BE2C (cell line): ENCODE results near the gene RAD23A.

Experiments used
- DNase-seq: peaks from one replicate; pipeline ENCODE4 v3.0.0-alpha.2; 2020
- H3K27me3 ChIP-seq: fragments of 250-450 bp; sonication (Bioruptor Pico); 2 replicates; pipeline ENCODE4 v1.5.1; 2020; ENCODE audit warnings: mild to moderate bottlenecking
- H3K36me3 ChIP-seq: fragments of 250-450 bp; sonication (Bioruptor Pico); 2 replicates; pipeline ENCODE4 v1.5.1; 2020; ENCODE audit warnings: mild to moderate bottlenecking
- H3K4me1 ChIP-seq: fragments of 250-450 bp; sonication (Bioruptor Pico); 2 replicates; pipeline ENCODE4 v1.5.1; 2020
- H3K4me3 ChIP-seq: 2 replicates; pipeline ENCODE4 v1.5.1; 2011; ENCODE audit warnings: low read depth, low read length
- H3K9me3 ChIP-seq: fragments of 250-450 bp; sonication (Bioruptor Pico); 2 replicates; pipeline ENCODE4 v1.5.1; 2020
- TF ChIP-seq, protein P1 (sequence below): IDR thresholded peaks from 2 replicates; pipeline ENCODE4 v1.5.1; 2012; ENCODE audit warnings: mild to moderate bottlenecking, low read depth, low read length

RAD23A gene

DNA sequence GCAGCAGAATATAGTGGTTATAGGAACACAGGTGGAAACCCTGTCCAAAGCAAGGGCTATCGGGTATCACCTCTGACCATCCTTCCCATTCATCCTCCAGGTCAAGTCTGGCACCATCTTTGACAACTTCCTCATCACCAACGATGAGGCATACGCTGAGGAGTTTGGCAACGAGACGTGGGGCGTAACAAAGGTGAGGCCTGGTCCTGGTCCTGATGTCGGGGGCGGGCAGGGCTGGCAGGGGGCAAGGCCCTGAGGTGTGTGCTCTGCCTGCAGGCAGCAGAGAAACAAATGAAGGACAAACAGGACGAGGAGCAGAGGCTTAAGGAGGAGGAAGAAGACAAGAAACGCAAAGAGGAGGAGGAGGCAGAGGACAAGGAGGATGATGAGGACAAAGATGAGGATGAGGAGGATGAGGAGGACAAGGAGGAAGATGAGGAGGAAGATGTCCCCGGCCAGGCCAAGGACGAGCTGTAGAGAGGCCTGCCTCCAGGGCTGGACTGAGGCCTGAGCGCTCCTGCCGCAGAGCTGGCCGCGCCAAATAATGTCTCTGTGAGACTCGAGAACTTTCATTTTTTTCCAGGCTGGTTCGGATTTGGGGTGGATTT, 2.1 kb upstream of the RAD23A start:
- Histone ChIP-seq H3K36me3 (peaks cover 83% of the 10 kb centered on the region), H3K27me3 (no peaks in the 10 kb centered on the region), H3K9me3 (no peaks in the 10 kb centered on the region), H3K4me1 (peaks cover 3% of the 10 kb centered on the region; the same call in 1 of the 2 replicates), H3K4me3 (no peak overlapping the region)
- TF ChIP-seq, protein P1, sequence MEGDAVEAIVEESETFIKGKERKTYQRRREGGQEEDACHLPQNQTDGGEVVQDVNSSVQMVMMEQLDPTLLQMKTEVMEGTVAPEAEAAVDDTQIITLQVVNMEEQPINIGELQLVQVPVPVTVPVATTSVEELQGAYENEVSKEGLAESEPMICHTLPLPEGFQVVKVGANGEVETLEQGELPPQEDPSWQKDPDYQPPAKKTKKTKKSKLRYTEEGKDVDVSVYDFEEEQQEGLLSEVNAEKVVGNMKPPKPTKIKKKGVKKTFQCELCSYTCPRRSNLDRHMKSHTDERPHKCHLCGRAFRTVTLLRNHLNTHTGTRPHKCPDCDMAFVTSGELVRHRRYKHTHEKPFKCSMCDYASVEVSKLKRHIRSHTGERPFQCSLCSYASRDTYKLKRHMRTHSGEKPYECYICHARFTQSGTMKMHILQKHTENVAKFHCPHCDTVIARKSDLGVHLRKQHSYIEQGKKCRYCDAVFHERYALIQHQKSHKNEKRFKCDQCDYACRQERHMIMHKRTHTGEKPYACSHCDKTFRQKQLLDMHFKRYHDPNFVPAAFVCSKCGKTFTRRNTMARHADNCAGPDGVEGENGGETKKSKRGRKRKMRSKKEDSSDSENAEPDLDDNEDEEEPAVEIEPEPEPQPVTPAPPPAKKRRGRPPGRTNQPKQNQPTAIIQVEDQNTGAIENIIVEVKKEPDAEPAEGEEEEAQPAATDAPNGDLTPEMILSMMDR, result no peak
- no peak for DNase-seq

DNA sequence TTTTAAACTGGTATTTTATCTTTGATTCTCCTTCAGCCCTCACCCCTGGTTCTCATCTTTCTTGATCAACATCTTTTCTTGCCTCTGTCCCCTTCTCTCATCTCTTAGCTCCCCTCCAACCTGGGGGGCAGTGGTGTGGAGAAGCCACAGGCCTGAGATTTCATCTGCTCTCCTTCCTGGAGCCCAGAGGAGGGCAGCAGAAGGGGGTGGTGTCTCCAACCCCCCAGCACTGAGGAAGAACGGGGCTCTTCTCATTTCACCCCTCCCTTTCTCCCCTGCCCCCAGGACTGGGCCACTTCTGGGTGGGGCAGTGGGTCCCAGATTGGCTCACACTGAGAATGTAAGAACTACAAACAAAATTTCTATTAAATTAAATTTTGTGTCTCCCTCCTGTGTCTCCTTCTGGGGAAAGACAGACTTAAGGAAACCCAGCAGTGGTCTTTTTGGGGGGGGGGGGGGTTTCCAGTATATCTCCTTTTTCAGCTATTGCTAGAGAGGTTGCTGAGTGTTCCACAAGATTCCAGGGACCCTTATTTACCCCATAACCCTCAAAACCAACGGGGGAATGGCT, 1.5 kb upstream of the RAD23A start:
- DNase-seq, result no peak
- H3K27me3 ChIP-seq, result no peaks in the 10 kb centered on the region
- peaks cover 3% of the 10 kb centered on the region; the same call in 1 of the 2 replicates for H3K4me1 ChIP-seq
- H3K9me3 ChIP-seq, result no peaks in the 10 kb centered on the region
- H3K4me3 ChIP-seq, result no peak overlapping the region
- peaks cover 83% of the 10 kb centered on the region for H3K36me3 ChIP-seq
- TF ChIP-seq, protein P1, result no peak

DNA sequence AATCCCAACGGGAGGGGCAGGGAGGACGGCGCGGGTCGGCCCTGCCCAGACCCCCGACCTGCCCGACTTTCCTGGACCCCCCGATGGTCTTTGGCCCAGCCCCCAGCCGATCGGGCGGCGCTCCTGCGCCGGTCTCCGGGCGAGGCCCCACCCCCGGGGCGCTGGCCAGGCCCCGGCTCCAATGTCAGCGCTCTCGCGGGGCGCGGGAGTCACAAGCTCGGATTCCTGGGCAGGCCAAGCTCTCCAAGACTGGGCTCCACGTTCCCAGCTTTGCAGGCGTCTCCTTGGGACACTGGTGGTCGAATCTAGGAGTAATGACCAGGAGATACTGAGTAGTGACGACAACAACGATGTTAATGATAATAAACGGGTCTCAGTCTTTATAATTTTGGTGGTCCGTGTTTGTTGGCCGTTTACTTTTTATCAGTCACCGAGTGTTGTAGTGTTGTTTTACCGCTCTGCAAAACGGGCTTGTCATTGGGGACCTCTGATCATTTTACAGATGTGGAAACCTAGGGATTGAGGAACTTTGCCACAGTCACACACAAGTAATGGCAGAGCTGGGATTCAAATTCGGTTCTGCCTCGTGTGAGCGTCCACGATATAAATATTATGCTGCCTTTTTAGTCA, 545 bp downstream of the RAD23A start:
- Histone ChIP-seq H3K4me1 (no peaks in the 10 kb centered on the region), H3K27me3 (no peaks in the 10 kb centered on the region), H3K9me3 (no peaks in the 10 kb centered on the region), H3K4me3 (peak overlapping the region; percentile 82), H3K36me3 (peaks cover 81% of the 10 kb centered on the region)
- DNase-seq, result peak; percentile 67
- TF ChIP-seq, protein P1, result no peak

DNA sequence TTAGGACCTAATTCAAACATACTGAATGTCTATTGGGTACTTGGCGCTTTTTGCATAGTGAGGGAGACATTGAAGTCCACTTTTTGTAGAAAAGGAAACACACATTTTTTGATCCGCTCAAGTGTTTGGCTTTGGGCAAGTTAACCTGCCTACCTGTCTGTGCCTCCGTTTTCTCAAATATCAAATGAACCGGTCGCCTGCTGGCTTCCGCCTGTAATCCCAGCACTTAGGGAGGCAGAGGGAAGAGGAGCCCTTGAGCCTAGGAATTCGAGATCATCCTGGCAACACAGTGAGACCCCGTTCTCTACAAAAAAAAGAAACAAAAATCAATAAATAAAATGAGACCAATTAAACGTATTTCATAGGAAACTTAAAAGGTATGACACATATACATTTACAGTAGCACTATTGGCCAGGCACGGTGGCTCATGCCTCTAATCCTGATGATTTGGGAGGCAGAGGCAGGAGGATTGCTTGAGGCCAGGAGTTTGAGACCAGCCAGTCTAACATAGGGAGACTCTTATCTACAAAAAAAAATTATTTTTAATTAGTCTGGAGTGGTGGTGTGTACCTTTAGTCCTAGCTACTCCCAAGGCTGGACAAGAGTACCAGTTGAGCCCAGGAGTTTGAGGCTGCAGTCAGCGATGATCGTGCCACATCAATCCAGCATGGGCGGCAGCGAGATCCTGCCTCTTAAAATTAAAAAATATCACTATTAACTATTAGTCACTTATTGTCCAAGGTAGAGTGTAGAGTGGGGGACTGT, 1.3 kb downstream of the RAD23A start:
- H3K27me3 ChIP-seq, result no peaks in the 10 kb centered on the region
- TF ChIP-seq, protein P1, result no peak
- H3K9me3 ChIP-seq, result no peaks in the 10 kb centered on the region
- no peaks in the 10 kb centered on the region for H3K4me1 ChIP-seq
- H3K36me3 ChIP-seq, result peaks cover 81% of the 10 kb centered on the region
- H3K4me3 ChIP-seq, result peak overlapping the region; percentile 82
- DNase-seq, result no peak

DNA sequence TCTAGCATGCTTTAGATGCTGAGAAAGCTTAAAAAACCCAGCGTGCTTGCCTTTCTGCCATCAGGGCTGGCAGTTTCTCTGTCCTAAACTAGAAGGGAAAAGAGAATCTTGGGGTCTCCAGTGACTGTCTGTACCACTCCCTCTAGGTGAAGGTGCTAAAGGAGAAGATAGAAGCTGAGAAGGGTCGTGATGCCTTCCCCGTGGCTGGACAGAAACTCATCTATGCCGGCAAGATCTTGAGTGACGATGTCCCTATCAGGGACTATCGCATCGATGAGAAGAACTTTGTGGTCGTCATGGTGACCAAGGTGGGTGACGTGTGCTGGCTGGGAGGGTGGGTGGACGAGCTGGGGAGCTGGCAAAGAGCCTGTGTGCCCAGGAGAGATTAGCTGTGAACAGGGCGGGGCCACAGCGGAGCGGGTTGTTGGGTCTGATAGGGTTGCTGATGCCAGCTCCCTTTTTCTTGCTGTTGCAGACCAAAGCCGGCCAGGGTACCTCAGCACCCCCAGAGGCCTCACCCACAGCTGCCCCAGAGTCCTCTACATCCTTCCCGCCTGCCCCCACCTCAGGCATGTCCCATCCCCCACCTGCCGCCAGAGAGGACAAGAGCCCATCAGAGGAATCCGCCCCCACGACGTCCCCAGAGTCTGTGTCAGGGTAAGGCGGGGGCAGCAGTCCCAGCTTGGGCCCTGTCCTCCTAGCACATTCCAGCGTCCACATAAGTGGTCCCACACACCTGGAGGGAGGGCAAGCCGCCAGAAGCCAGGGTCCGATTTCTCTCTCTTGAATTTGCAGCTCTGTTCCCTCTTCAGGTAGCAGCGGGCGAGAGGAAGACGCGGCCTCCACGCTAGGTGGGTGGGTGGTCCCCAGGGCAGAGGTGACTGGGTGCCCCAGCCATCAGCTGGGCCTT, 2.3 kb downstream of the RAD23A start:
- no peak for DNase-seq
- peaks cover 9% of the 10 kb centered on the region; the same call in 1 of the 2 replicates for H3K4me1 ChIP-seq
- TF ChIP-seq, protein P1, result no peak
- H3K4me3 ChIP-seq, result no peak overlapping the region
- no peaks in the 10 kb centered on the region for H3K27me3 ChIP-seq
- no peaks in the 10 kb centered on the region for H3K9me3 ChIP-seq
- peaks cover 81% of the 10 kb centered on the region for H3K36me3 ChIP-seq
